ENCODE data around the gene ADAMTS10. TPM values are rescaled to one million over a fixed set of nuclear protein-coding genes. Genes with fewer than 3 reads are reported as not detected.

Gene ADAMTS10
- total and polyA plus RNA-seq, 4 donors = 9.1 to 44.1 (median 15.3) TPM

DNA sequence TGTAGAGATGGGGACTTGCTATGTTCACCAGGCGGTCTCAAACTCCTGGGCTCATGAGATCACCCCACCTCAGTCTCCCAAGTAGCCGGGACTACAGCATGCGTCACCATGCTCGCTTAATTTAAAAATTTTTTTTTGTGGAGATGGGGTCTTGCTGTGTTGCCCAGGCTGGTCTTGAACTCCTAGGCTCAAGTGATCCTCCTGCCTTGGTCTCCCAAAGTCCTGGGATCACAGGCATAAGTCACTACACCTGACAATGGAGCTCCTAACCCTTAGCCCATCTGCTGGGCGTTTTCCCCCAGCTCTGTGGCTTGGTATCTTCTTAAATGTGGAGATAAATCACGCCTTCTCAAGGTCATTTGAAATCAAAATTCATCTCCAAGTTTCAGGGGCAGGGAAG, 6.3 kb upstream of the ADAMTS10 start:
- Histone ChIP-seq H3K27ac (ENCODE audit: low read depth in 1 of 2, low read length in 1 of 2) (no peak overlapping the region), H3K4me1 (ENCODE audit: control insufficient read depth in 5 of 5, insufficient read depth in 5 of 5, low read length in 5 of 5) (peaks cover 0 to under 1% (median 0%) of the 10 kb centered on the region in 5 donors), H3K27me3 (ENCODE audit: control insufficient read depth in 3 of 3, insufficient read depth in 3 of 3, low read length in 2 of 3) (peaks cover 0 to 3% (median 0%) of the 10 kb centered on the region in 3 donors), H3K9me3 (ENCODE audit: control insufficient read depth in 4 of 4, insufficient read depth in 3 of 4, low read length in 3 of 4) (peaks cover 0 to 2% (median 0%) of the 10 kb centered on the region in 4 donors), H3K4me3 (no peak overlapping the region), H3K9ac (ENCODE audit: insufficient read depth in 1 of 2, low read length in 2 of 2) (no peak overlapping the region), H3K36me3 (ENCODE audit: control insufficient read depth in 4 of 4, insufficient read depth in 4 of 4, low read length in 4 of 4) (no peaks in the 10 kb centered on the region)
- no peak for ATAC-seq (ENCODE audit: insufficient read depth, low FRiP score)
- TF ChIP-seq CTCF (IDR thresholded peaks at IDR 0.05; ENCODE audit: control extremely low read depth, extremely low read depth) = no peak
- WGBS, 2 donors = 82 to 92% methylated on average over 6 of the region's 6 CpGs
- DNase-seq = no peak

- Histone ChIP-seq H3K4me1 (ENCODE audit: control insufficient read depth in 5 of 5, insufficient read depth in 5 of 5, low read length in 5 of 5) (peaks cover 0 to 5% (median 3%) of the 10 kb centered on the region in 5 donors), H3K27ac (ENCODE audit: low read depth in 1 of 2, low read length in 1 of 2) (no peak overlapping the region), H3K4me3 (no peak overlapping the region), H3K27me3 (ENCODE audit: control insufficient read depth in 3 of 3, insufficient read depth in 3 of 3, low read length in 2 of 3) (peaks cover 0 to 3% (median 0%) of the 10 kb centered on the region in 3 donors), H3K9ac (ENCODE audit: insufficient read depth in 1 of 2, low read length in 2 of 2) (no peak overlapping the region), H3K9me3 (ENCODE audit: control insufficient read depth in 4 of 4, insufficient read depth in 3 of 4, low read length in 3 of 4) (no peaks in the 10 kb centered on the region), H3K36me3 (ENCODE audit: control insufficient read depth in 4 of 4, insufficient read depth in 4 of 4, low read length in 4 of 4) (no peaks in the 10 kb centered on the region)
- ATAC-seq (ENCODE audit: insufficient read depth, low FRiP score) = peak; percentile 62
- DNase-seq = peak; percentile 67 to 70 (median 68)
- peak; percentile 83 for TF ChIP-seq CTCF (IDR thresholded peaks at IDR 0.05; ENCODE audit: control extremely low read depth, extremely low read depth)
- WGBS, 2 donors = 31 to 32% methylated on average over 22 to 23 of the region's 23 CpGs
Observed at GRCh38 chr19:8615813-8616596, 5.5 kb upstream of the ADAMTS10 start.

DNA sequence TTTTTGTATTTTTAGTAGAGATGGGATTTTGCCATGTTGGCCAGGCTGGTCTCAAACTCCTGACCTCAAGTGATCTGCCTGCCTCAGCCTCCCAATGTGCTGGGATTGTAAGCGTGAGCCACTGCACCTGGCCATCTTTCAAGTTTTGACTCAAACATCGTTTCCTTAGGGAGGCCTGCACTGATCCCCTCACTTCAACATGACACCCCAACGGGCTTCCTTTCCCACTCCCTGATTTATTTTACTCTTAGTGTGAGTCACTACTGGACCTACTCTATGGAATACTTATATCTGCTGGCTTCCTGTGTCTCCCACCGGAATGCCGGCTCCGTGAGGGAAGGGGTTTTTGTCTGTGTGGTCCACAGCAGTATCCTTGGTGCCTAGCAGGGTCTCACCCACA, 4.5 kb upstream of the ADAMTS10 start:
- peaks cover 0 to 5% (median 3%) of the 10 kb centered on the region in 5 donors for H3K4me1 ChIP-seq (ENCODE audit: control insufficient read depth in 5 of 5, insufficient read depth in 5 of 5, low read length in 5 of 5)
- H3K27me3 ChIP-seq (ENCODE audit: control insufficient read depth in 3 of 3, insufficient read depth in 3 of 3, low read length in 2 of 3) = no peaks in the 10 kb centered on the region
- 38 to 53% methylated on average over 6 of the region's 6 CpGs for WGBS, 2 donors
- DNase-seq = no peak
- H3K9ac ChIP-seq (ENCODE audit: insufficient read depth in 1 of 2, low read length in 2 of 2) = no peak overlapping the region
- no peak overlapping the region for H3K4me3 ChIP-seq
- H3K27ac ChIP-seq (ENCODE audit: low read depth in 1 of 2, low read length in 1 of 2) = no peak overlapping the region
- ATAC-seq (ENCODE audit: insufficient read depth, low FRiP score) = no peak
- no peak for TF ChIP-seq CTCF (IDR thresholded peaks at IDR 0.05; ENCODE audit: control extremely low read depth, extremely low read depth)
- no peaks in the 10 kb centered on the region for H3K36me3 ChIP-seq (ENCODE audit: control insufficient read depth in 4 of 4, insufficient read depth in 4 of 4, low read length in 4 of 4)
- H3K9me3 ChIP-seq (ENCODE audit: control insufficient read depth in 4 of 4, insufficient read depth in 3 of 4, low read length in 3 of 4) = peaks cover 0 to 2% (median 0%) of the 10 kb centered on the region in 4 donors
